Activated naive CD4-positive, alpha-beta T cell treated with anti-CD3 and anti-CD28 coated beads, Interleukin-2, amount 10 ng/mL, durations not matched to agents 5 hours and 36 hours (primary cell): ENCODE data around the gene TMEM108. TPM values are rescaled to one million over a fixed set of nuclear protein-coding genes. Genes with fewer than 3 reads are reported as not detected.

Experiments used
- total RNA-seq, 2 experiments: library from RNA; stranded (reverse); gene quantifications; one replicate each; pipeline ENCODE4 v1.2.3, GENCODE V29; 2021

The TMEM108 gene
- not detected for total RNA-seq

DNA sequence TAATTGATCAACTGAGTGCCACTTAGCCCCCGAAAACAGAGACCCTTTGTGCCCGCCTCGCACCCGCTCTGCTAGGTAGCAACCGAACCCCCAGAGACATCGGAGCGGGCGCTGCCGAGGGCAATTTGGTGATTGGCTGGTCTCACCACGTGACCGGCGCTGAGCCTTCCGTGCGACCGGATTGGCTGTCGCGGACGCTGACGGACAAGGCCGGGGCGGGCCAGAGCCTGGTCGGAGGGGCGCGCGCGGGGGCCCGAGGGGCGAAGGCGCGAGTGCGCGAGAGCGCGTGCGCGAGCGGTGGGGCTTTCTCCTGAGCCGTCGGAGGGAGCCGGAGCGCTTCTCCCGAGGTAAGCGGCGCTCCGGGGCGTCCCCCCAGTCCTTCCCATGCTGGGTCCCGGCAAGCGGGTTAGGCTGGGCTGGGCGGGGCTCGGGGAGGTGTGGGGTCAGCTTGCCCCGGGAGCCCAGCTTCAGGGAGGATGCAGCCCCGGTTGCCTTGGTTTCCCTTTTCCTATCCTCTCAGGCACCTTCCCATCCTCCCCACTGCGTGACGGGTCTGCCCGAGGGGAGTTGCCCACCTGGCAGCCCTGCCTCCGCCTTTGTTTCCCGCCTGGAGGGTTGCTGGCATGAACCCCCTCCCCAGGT is at the start of gene TMEM108:
Gene TMEM108 (plus strand): TSS at position 303 of the 642 bp plus-strand sequence.

DNA sequence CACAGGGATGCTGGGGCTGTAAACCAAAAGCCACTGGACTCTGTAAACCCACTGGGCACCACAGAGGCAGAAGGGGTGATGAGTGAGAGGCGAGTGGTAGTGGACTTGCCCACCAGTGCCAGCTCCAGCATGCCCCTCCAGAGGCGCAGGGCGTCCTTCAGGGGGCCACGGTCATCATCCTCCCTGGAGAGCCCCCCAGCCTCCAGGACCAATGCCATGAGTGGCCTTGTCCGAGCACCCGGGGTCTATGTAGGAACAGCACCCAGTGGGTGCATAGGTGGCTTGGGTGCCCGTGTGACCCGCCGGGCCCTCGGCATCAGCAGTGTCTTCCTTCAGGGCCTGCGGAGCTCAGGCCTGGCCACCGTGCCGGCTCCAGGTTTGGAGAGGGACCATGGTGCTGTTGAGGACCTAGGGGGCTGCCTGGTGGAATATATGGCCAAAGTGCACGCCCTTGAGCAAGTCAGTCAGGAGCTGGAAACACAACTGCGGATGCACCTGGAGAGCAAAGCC is 361.9 kb downstream of the TMEM108 start, which contains the start of gene BFSP2:
Gene BFSP2 (plus strand): TSS at position 51 of the 510 bp plus-strand sequence. CDS start 28 bp downstream, at position 79.

